GM12878 (cell line): Measurements from ENCODE around the gene SLC22A4. TPM values are rescaled to one million over a fixed set of nuclear protein-coding genes. Genes with fewer than 3 reads are reported as not detected.

ENCODE experiments used
- BCL3 ChIP-seq: IDR thresholded peaks from 2 replicates; pipeline ENCODE4 v1.6.1; 2011; ENCODE audit warnings: borderline replicate concordance, low read depth, mild to moderate bottlenecking, moderate library complexity, low read length; ENCODE audit not compliant: insufficient read depth, poor library complexity, severe bottlenecking
- BMI1 ChIP-seq: fragments of 450-650 bp; IDR thresholded peaks from 2 replicates; pipeline ENCODE4 v1.6.1; 2016; ENCODE audit warnings: mild to moderate bottlenecking, moderate library complexity, borderline replicate concordance
- CBX3 ChIP-seq: fragments of 200-600 bp; sonication (generic); IDR thresholded peaks from 2 replicates; pipeline ENCODE4 v1.6.1; 2016; ENCODE audit warnings: low read depth, borderline replicate concordance
- ETV6 ChIP-seq, 2 experiments: fragments of 450-650 bp in 1 of 2; IDR thresholded peaks in 1 of 2; conservative IDR thresholded peaks in 1 of 2; 2 replicates each; pipeline ENCODE4 v1.6.1; 2014; ENCODE audit warnings: antibody characterized with exemption in 1 of 2, borderline replicate concordance in 1 of 2, low read depth in 1 of 2, mild to moderate bottlenecking in 1 of 2, moderate library complexity in 1 of 2
- HCFC1 ChIP-seq: fragments of 150-350 bp; IDR thresholded peaks from 2 replicates; pipeline ENCODE4 v1.6.1; 2014; ENCODE audit warnings: low read length
- HDAC6 ChIP-seq: fragments of 200-600 bp; sonication (generic); IDR thresholded peaks from one replicate; pipeline ENCODE4 v1.8.0; 2017; ENCODE audit warnings: antibody characterized with exemption; ENCODE audit not compliant: unreplicated experiment
- HDGF ChIP-seq: fragments of 450-650 bp; IDR thresholded peaks from 2 replicates; pipeline ENCODE4 v1.6.1; 2016; ENCODE audit warnings: antibody characterized with exemption
- IKZF2 ChIP-seq, 2 experiments: fragments of 450-650 bp; IDR thresholded peaks; 2 replicates each; pipeline ENCODE4 v1.6.1; 2017; ENCODE audit warnings: mild to moderate bottlenecking in 2 of 2, moderate library complexity in 2 of 2
- IRF3 ChIP-seq: fragments of 450-650 bp; IDR thresholded peaks from 2 replicates; pipeline ENCODE4 v1.6.1; 2014; ENCODE audit warnings: mild to moderate bottlenecking
- KLF5 ChIP-seq: fragments of 450-650 bp; IDR thresholded peaks from 2 replicates; pipeline ENCODE4 v1.6.1; 2014; ENCODE audit warnings: mild to moderate bottlenecking; ENCODE audit not compliant: partially characterized antibody
- PAX8 ChIP-seq: fragments of 450-650 bp; IDR thresholded peaks from 2 replicates; pipeline ENCODE4 v1.6.1; 2017; ENCODE audit warnings: mild to moderate bottlenecking, moderate library complexity
- PBX3 ChIP-seq: IDR thresholded peaks from 2 replicates; pipeline ENCODE4 v1.6.1; 2011; ENCODE audit warnings: mild to moderate bottlenecking, low read depth, low read length, moderate library complexity; ENCODE audit not compliant: insufficient replicate concordance
- PML ChIP-seq: IDR thresholded peaks from 2 replicates; pipeline ENCODE4 v1.6.1; 2012; ENCODE audit warnings: low read length, inconsistent platforms
- SMC3 ChIP-seq: IDR thresholded peaks from 2 replicates; pipeline ENCODE4 v1.6.1; 2011; ENCODE audit warnings: low read length, improper control_type of control experiment, borderline replicate concordance
- SRF ChIP-seq, 2 experiments: IDR thresholded peaks; 2 replicates each; pipeline ENCODE4 v1.6.1; 2011; ENCODE audit warnings: low read depth in 2 of 2, low read length in 2 of 2, mild to moderate bottlenecking in 1 of 2, moderate library complexity in 1 of 2
- TAF1 ChIP-seq: IDR thresholded peaks from 2 replicates; pipeline ENCODE4 v1.6.1; 2011; ENCODE audit warnings: mild to moderate bottlenecking, low read depth, low read length, borderline replicate concordance
- TCF12 ChIP-seq: IDR thresholded peaks from 2 replicates; pipeline ENCODE4 v1.6.1; 2011; ENCODE audit warnings: low read depth, mild to moderate bottlenecking, low read length
- USF2 ChIP-seq: IDR thresholded peaks from 2 replicates; pipeline ENCODE4 v1.6.1; 2011; ENCODE audit warnings: low read depth, low read length, improper control_type of control experiment, borderline replicate concordance
- ZBTB4 ChIP-seq: fragments of 450-650 bp; formaldehyde crosslinking; IDR thresholded peaks from 2 replicates; pipeline ENCODE4 v1.4.0; 2022; ENCODE audit warnings: mild to moderate bottlenecking, moderate library complexity
- ZZZ3 ChIP-seq: IDR thresholded peaks from 2 replicates; pipeline ENCODE4 v1.6.1; 2011; ENCODE audit warnings: low read depth; ENCODE audit not compliant: control insufficient read depth, insufficient read length
- polyA plus RNA-seq, 11 experiments: library from polyadenylated mRNA; depleted of rRNA in 4 of 11; unstranded in 6 of 11; stranded (reverse) in 5 of 11; fragments of >200 nt; fragmentation: Nextera tagmentation in 4 of 11; fragmentation: Illumina TruSeq in 1 of 11; extraction: Ambion mirVana in 4 of 11; extraction: Trizol in 1 of 11; gene quantifications; 1 replicate in 1 of 11; 2 replicates in 10 of 11; pipeline versions ENCODE4 v1.2.1 to v1.2.3, GENCODE V29; 2011 to 2016; ENCODE audit warnings: inconsistent platforms in 2 of 11, missing spikeins in 2 of 11, low read depth in 1 of 11
- total RNA-seq, 4 experiments: library from RNA; depleted of rRNA in 3 of 4; stranded (reverse); fragments of >200 nt in 3 of 4; fragmentation: Illumina TruSeq in 1 of 4; extraction: Trizol in 1 of 4; gene quantifications; 2 replicates each; pipeline versions ENCODE4 v1.2.1 to v1.2.3, GENCODE V29; 2013 to 2021

The SLC22A4 gene
- total and polyA plus RNA-seq, 10 of the 15 experiments (the other 5 are each of a cell fraction or from before 2014, with no cell fraction given), result 0.04 to 0.61 (median 0.10) TPM; not detected in 2

GRCh38 chr5:132293992-132294727 lies at the start of gene SLC22A4 (continued):
- TF ChIP-seq ZBTB4, result no peak
- TF ChIP-seq SRF (IDR thresholded peaks at IDR 0.05; ENCODE audit: low read depth in 2 of 2, low read length in 2 of 2), result no peak
- 0 out of 2 replicates have a peak, but pooled peaks have one; percentile 12 for TF ChIP-seq TCF12
- no peak for TF ChIP-seq CBX3
- TF ChIP-seq TAF1, result no peak
- TF ChIP-seq BCL3, result no peak
- TF ChIP-seq PBX3, result no peak
- TF ChIP-seq PAX8, result no peak
- TF ChIP-seq HDGF, result no peak
- TF ChIP-seq IKZF2 (IDR thresholded peaks at IDR 0.05), result no peak; a peak in 1 of 4 replicates
- TF ChIP-seq BMI1, result no peak
- TF ChIP-seq ETV6 (conservative IDR thresholded peaks at IDR 0.05 in 1 of 2, IDR thresholded peaks at IDR 0.05 in 1 of 2; ENCODE audit: borderline replicate concordance in 1 of 2, low read depth in 1 of 2), result no peak
- TF ChIP-seq IRF3, result no peak
- no peak for TF ChIP-seq ZZZ3
- TF ChIP-seq SMC3, result no peak
- no peak for TF ChIP-seq HDAC6
- TF ChIP-seq HCFC1, result no peak
- no peak; the same call in 1 of the 2 replicates for TF ChIP-seq USF2
- peak; percentile 58 for TF ChIP-seq KLF5
- no peak for TF ChIP-seq PML
